Rectal smooth muscle tissue (tissue), 1 donor: ENCODE measurements around the gene MEGF11.
"Not testable (repeated sequence)": the region's sequence is repeated elsewhere in the genome, so short reads cannot be mapped to it uniquely, and the experiment has no call there.

Experiments
- H3K27ac ChIP-seq: one replicate; pipeline ENCODE4 v1.7.0; 2013; ENCODE audit warnings: low read depth, low read length, inconsistent platforms
- H3K27me3 ChIP-seq: one replicate; pipeline ENCODE4 v1.7.0; 2013; ENCODE audit warnings: low read length; ENCODE audit not compliant: control insufficient read depth, insufficient read depth
- H3K36me3 ChIP-seq: one replicate; pipeline ENCODE4 v1.7.0; 2013; ENCODE audit warnings: low read length; ENCODE audit not compliant: control insufficient read depth, insufficient read depth
- H3K4me1 ChIP-seq: one replicate; pipeline ENCODE4 v1.7.0; 2013; ENCODE audit warnings: low read length; ENCODE audit not compliant: control insufficient read depth, insufficient read depth
- H3K4me3 ChIP-seq: one replicate; pipeline ENCODE4 v1.7.0; 2013; ENCODE audit warnings: low read length
- H3K9ac ChIP-seq: one replicate; pipeline ENCODE4 v1.7.0; 2013; ENCODE audit warnings: low read length

The MEGF11 gene

GRCh38 chr15:65893060-65893459 is 360.5 kb downstream of the MEGF11 start:
- no peaks in the 10 kb centered on the region for H3K4me1 ChIP-seq
- no peaks in the 10 kb centered on the region for H3K36me3 ChIP-seq
- no peaks in the 10 kb centered on the region for H3K27me3 ChIP-seq
- H3K9ac ChIP-seq, result no peak overlapping the region
- H3K27ac ChIP-seq, result no peak overlapping the region
- no peak overlapping the region for H3K4me3 ChIP-seq

- Histone ChIP-seq H3K4me1 (no peaks in the 10 kb centered on the region), H3K9ac (no peak overlapping the region), H3K27ac (no peak overlapping the region), H3K27me3 (no peaks in the 10 kb centered on the region), H3K4me3 (no peak overlapping the region), H3K36me3 (peaks cover 3% of the 10 kb centered on the region)
Measured at GRCh38 chr15:65888981-65889380, 364.6 kb downstream of the MEGF11 start.

GRCh38 chr15:65887565-65887964 is 366.0 kb downstream of the MEGF11 start:
- Histone ChIP-seq H3K4me3 (no peak overlapping the region), H3K4me1 (no peaks in the 10 kb centered on the region), H3K27me3 (no peaks in the 10 kb centered on the region), H3K36me3 (peaks cover 3% of the 10 kb centered on the region), H3K9ac (no peak overlapping the region), H3K27ac (no peak overlapping the region)

GRCh38 chr15:65885668-65886218 is 367.8 kb downstream of the MEGF11 start:
- Histone ChIP-seq H3K4me3 (no peak overlapping the region), H3K36me3 (peaks cover 3% of the 10 kb centered on the region), H3K27ac (no peak overlapping the region), H3K9ac (no peak overlapping the region), H3K4me1 (no peaks in the 10 kb centered on the region), H3K27me3 (no peaks in the 10 kb centered on the region)

GRCh38 chr15:65884511-65884910 is 369.0 kb downstream of the MEGF11 start:
- Histone ChIP-seq H3K4me1 (no peaks in the 10 kb centered on the region), H3K4me3 (no peak overlapping the region), H3K27ac (no peak overlapping the region), H3K36me3 (peaks cover 3% of the 10 kb centered on the region), H3K9ac (no peak overlapping the region), H3K27me3 (no peaks in the 10 kb centered on the region)

- no peak overlapping the region for H3K9ac ChIP-seq
- H3K36me3 ChIP-seq, result peaks cover 7% of the 10 kb centered on the region
- H3K4me3 ChIP-seq, result no peak overlapping the region
- no peak overlapping the region for H3K27ac ChIP-seq
- no peaks in the 10 kb centered on the region for H3K4me1 ChIP-seq
- no peaks in the 10 kb centered on the region for H3K27me3 ChIP-seq
Measured at GRCh38 chr15:65883571-65883970, 370.0 kb downstream of the MEGF11 start.

- Histone ChIP-seq H3K9ac (no peak overlapping the region), H3K27ac (no peak overlapping the region), H3K4me3 (no peak overlapping the region), H3K27me3 (no peaks in the 10 kb centered on the region), H3K4me1 (no peaks in the 10 kb centered on the region), H3K36me3 (peaks cover 12% of the 10 kb centered on the region)
Measured at GRCh38 chr15:65881766-65882434, 371.6 kb downstream of the MEGF11 start.

- H3K36me3 ChIP-seq, result peaks cover 12% of the 10 kb centered on the region
- H3K9ac ChIP-seq, result no peak overlapping the region
Measured at GRCh38 chr15:65877749-65878148, 375.8 kb downstream of the MEGF11 start.

GRCh38 chr15:65875458-65875857 is 378.1 kb downstream of the MEGF11 start:
- Histone ChIP-seq H3K4me1 (peaks cover 7% of the 10 kb centered on the region), H3K27ac (no peak overlapping the region), H3K9ac (no peak overlapping the region), H3K36me3 (peaks cover 12% of the 10 kb centered on the region), H3K4me3 (no peak overlapping the region), H3K27me3 (no peaks in the 10 kb centered on the region)

More at GRCh38 chr15:65877749-65878148, 375.8 kb downstream of the MEGF11 start:
- Histone ChIP-seq H3K4me1 (no peaks in the 10 kb centered on the region), H3K27me3 (no peaks in the 10 kb centered on the region), H3K4me3 (no peak overlapping the region), H3K27ac (no peak overlapping the region)

- H3K4me3 ChIP-seq, result no peak overlapping the region
- peaks cover 7% of the 10 kb centered on the region for H3K36me3 ChIP-seq
- peaks cover 7% of the 10 kb centered on the region for H3K4me1 ChIP-seq
- H3K27ac ChIP-seq, result no peak overlapping the region
- no peak overlapping the region for H3K9ac ChIP-seq
- H3K27me3 ChIP-seq, result no peaks in the 10 kb centered on the region
Measured at GRCh38 chr15:65873256-65873655, 380.3 kb downstream of the MEGF11 start.

- H3K4me3 ChIP-seq, result not testable (repeated sequence)
Measured at GRCh38 chr15:65872596-65872995, 381.0 kb downstream of the MEGF11 start.

GRCh38 chr15:65871886-65872285 is 381.7 kb downstream of the MEGF11 start:
- H3K9ac ChIP-seq, H3K4me3 ChIP-seq, H3K27ac ChIP-seq, H3K4me1 ChIP-seq, H3K27me3 ChIP-seq, H3K36me3 ChIP-seq: not testable (repeated sequence)

More at GRCh38 chr15:65872596-65872995, 381.0 kb downstream of the MEGF11 start:
- not testable (repeated sequence) for H3K36me3 ChIP-seq, H3K27me3 ChIP-seq, H3K4me1 ChIP-seq, H3K9ac ChIP-seq, H3K27ac ChIP-seq

- peak overlapping the region; percentile 86 for H3K4me3 ChIP-seq
- peaks cover 7% of the 10 kb centered on the region for H3K4me1 ChIP-seq
- H3K27ac ChIP-seq, result peak overlapping the region; percentile 99
- no peak overlapping the region for H3K9ac ChIP-seq
- H3K27me3 ChIP-seq, result no peaks in the 10 kb centered on the region
- H3K36me3 ChIP-seq, result no peaks in the 10 kb centered on the region
Measured at GRCh38 chr15:65870889-65871533, 382.5 kb downstream of the MEGF11 start.
